Spinal cord (tissue), 10 donors: ENCODE data around the gene CYTIP. TPM values are rescaled to one million over a fixed set of nuclear protein-coding genes. Genes with fewer than 3 reads are reported as not detected.
"Not testable (repeated sequence)": the region's sequence is repeated elsewhere in the genome, so short reads cannot be mapped to it uniquely, and the experiment has no call there.

Experiments
- DNase-seq, 6 donors: peaks; one replicate each; pipeline versions ENCODE4 v3.0.0 to v3.0.0-alpha.2; 2013 to 2015; ENCODE audit warnings: low spot score in 6 of 6, low read depth in 4 of 6
- H3K27ac ChIP-seq: one replicate; pipeline ENCODE4 v1.5.1; 2013; ENCODE audit warnings: low read depth, low read length, control low read depth
- H3K27me3 ChIP-seq: one replicate; pipeline ENCODE4 v1.6.1; 2013; ENCODE audit warnings: low read length; ENCODE audit not compliant: control insufficient read depth, insufficient read depth
- H3K36me3 ChIP-seq: one replicate; pipeline ENCODE4 v1.6.1; 2013; ENCODE audit warnings: low read length; ENCODE audit not compliant: control insufficient read depth, insufficient read depth
- H3K4me1 ChIP-seq: one replicate; pipeline ENCODE4 v1.6.1; 2013; ENCODE audit warnings: low read length; ENCODE audit not compliant: control insufficient read depth, insufficient read depth
- H3K4me3 ChIP-seq: one replicate; pipeline ENCODE4 v1.5.1; 2013; ENCODE audit warnings: low read depth, low read length, control low read depth
- H3K9me3 ChIP-seq: one replicate; pipeline ENCODE4 v1.6.1; 2013; ENCODE audit warnings: low read length; ENCODE audit not compliant: control insufficient read depth, insufficient read depth
- WGBS: methylation state at CpG from one replicate; pipeline ENCODE4 v1.1.5; 2013; ENCODE audit warnings: missing lambda C conversion rate; ENCODE audit not compliant: insufficient coverage; 5-methylcytosine and 5-hydroxymethylcytosine counted together
- polyA plus RNA-seq, 2 donors: library from polyadenylated mRNA; unstranded; fragments of 120-200 nt; gene quantifications; one replicate each; pipeline ENCODE4 v1.2.1, GENCODE V29; 2013; ENCODE audit not compliant: insufficient read length in 2 of 2
- total RNA-seq, 2 donors: library from RNA; depleted of rRNA in 1 of 2; stranded (reverse); fragments of 120-200 nt in 1 of 2; fragments of >200 nt in 1 of 2; gene quantifications; one replicate each; pipeline versions ENCODE4 v1.2.3 to v1.2.4, GENCODE V29; 2013 to 2014
- donor health status: healthy.

CYTIP gene
- total and polyA plus RNA-seq, 4 donors: 0.54 to 5.9 (median 0.98) TPM

DNA sequence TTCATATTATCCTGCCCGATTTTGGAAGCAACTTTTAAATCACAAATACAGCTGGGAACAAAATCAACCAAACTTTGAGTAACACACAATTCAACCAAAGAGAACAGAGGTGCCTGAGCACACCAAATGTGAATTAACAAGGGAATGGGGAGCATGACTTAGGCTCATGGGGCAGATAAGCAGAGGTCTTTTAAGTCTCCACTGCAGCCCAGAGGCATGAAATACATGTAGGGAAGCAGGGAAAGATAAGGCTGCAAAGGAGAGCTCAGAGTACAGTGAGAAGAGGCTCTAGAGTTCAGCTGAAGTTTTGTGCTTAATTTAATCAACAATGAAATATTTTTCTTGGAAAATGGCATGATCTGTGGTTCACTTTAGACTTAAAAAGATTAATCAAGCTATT lies 49.0 kb downstream of the CYTIP start:
- Histone ChIP-seq H3K4me3 (no peak overlapping the region), H3K27me3 (no peaks in the 10 kb centered on the region), H3K27ac (no peak overlapping the region), H3K9me3 (no peaks in the 10 kb centered on the region), H3K36me3 (no peaks in the 10 kb centered on the region), H3K4me1 (no peaks in the 10 kb centered on the region)
- DNase-seq: no peak
- no CpG with 5 or more reads among the region's 1 CpG for WGBS

DNA sequence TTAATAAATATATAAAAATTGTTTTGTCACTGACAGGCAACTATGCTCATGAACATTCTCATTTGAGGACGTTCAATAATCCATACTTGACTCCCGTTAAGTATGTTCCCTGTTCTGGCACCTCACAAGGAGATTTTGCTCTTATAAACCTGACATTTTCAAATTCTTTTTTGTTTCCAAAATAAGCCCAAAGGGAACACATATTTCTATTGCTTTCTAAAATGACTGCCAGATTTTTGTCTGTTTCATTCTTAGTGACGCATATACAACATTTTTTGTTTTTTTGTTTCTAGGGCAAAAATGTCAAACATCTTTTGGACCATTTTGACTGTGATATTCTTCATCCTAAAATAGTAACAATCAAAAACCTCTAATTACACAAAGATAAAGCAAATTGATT lies 50.5 kb downstream of the CYTIP start:
- Histone ChIP-seq H3K4me3 (no peak overlapping the region), H3K27ac (no peak overlapping the region), H3K9me3 (no peaks in the 10 kb centered on the region), H3K36me3 (no peaks in the 10 kb centered on the region), H3K27me3 (no peaks in the 10 kb centered on the region), H3K4me1 (no peaks in the 10 kb centered on the region)
- DNase-seq: no peak
- WGBS: 92% methylated on average over 2 of the region's 3 CpGs

DNA sequence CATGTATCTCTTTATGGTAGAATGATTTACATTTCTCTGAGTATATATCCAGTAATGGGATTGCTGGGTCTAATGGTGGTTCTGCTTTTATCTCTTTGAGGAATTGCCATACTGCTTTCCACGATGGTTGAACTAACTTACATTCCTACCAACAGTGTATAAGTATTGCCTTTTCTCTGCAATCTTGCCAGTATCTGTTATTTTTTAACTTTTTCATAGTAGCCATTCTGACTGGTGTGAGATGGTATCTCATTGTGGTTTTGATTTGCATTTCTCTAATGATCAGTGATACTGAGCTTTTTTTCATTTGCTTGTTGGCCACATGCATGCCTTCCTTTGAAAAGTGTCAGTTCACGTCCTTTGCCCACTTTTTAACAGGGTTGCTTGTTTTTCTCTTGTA lies 55.1 kb downstream of the CYTIP start:
- no peak for DNase-seq
- H3K9me3 ChIP-seq: no peaks in the 10 kb centered on the region
- H3K4me3 ChIP-seq: no peak overlapping the region
- no peaks in the 10 kb centered on the region for H3K27me3 ChIP-seq
- no peaks in the 10 kb centered on the region for H3K4me1 ChIP-seq
- H3K36me3 ChIP-seq: no peaks in the 10 kb centered on the region
- H3K27ac ChIP-seq: no peak overlapping the region
- WGBS: no CpG with 5 or more reads among the region's 2 CpGs

DNA sequence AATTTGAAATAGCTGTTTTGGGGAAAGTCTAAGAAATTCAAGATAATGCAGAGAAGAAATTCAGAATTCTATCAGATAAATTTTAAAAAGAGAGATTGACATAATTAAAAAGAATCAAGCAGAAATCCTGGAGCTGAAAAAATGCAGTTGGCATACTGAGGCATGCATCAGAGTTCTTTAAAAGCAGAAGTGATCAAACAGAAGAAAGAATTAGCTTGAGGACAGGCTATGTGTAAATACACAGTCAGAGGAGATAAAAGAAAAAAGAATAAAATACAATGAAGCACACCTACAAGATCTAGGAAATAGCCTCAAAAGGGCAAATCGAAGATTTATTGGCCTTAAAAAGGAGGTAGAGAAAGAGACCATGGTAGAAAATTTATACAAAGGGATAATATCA lies 57.1 kb downstream of the CYTIP start:
- H3K27ac ChIP-seq: no peak overlapping the region
- H3K27me3 ChIP-seq: no peaks in the 10 kb centered on the region
- WGBS: no CpG with 5 or more reads among the region's 1 CpG
- H3K36me3 ChIP-seq: no peaks in the 10 kb centered on the region
- H3K4me3 ChIP-seq: no peak overlapping the region
- H3K9me3 ChIP-seq: no peaks in the 10 kb centered on the region
- no peaks in the 10 kb centered on the region for H3K4me1 ChIP-seq
- no peak for DNase-seq

DNA sequence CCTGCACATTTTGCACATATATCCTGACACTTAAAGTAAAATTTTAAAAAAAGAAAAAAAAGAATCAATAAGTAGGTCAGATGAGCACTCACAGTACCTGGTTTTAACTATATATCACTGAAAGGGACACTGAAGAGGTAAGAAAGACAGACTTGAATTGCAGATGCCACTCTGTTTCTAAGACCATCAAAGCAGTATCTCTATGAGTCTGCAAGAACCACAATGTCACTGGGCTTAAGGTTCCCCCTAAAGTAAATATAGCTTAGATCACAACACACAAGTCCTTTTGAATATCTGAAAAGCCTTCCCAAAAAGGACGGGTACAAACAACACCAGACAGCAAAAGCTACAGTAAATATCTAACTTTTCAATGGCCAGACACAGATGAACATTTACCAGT lies 57.6 kb downstream of the CYTIP start:
- Histone ChIP-seq H3K27ac (no peak overlapping the region), H3K36me3 (no peaks in the 10 kb centered on the region), H3K9me3 (no peaks in the 10 kb centered on the region), H3K27me3 (no peaks in the 10 kb centered on the region), H3K4me1 (no peaks in the 10 kb centered on the region), H3K4me3 (no peak overlapping the region)
- no CpG with 5 or more reads among the region's 1 CpG for WGBS
- DNase-seq: no peak

DNA sequence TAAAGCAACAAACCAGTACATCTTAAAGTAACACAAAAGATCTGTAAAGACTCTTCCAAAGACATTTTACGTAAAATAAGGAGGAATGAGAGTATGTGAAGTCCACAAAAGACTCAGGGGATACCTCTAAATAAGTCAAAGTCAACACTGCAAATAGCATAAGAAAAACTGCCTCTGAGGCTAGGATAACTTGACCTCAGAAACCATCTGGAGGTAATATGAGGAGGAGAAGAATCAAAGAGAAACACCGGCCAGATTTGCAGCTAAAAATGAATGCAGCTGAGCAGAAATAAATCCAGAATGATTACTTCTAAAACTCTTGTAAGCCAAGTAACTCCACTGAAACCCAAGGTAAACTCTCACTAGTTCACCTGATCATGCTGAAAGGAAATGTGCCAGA lies 66.0 kb downstream of the CYTIP start:
- WGBS: no CpG with 5 or more reads among the region's 2 CpGs
- no peaks in the 10 kb centered on the region for H3K27me3 ChIP-seq

DNA sequence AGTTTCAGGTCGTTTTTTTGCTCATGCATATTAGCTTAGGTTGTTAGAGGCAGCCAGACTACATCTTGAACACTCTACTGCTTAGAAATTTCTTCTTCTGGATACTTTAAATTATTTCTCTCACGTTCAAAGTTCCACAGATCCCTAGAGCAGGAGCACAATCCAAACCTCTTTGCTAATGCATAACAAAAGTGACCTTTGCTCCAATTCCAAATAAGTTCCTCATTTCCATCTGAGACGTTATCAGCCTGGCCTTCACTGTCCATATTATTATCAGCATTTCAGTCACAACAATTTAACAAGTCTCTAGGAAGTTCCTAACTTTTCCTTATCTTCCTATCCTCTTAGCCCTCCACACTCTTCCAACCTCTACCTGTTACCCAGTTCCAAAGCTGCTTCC lies 67.8 kb downstream of the CYTIP start:
- Histone ChIP-seq H3K4me1 (no peaks in the 10 kb centered on the region), H3K27me3 (no peaks in the 10 kb centered on the region), H3K4me3 (no peak overlapping the region), H3K27ac (no peak overlapping the region), H3K9me3 (peaks cover 10% of the 10 kb centered on the region), H3K36me3 (no peaks in the 10 kb centered on the region)
- WGBS: 68% methylated on average over 3 of the region's 3 CpGs
- no peak for DNase-seq

More for the DNA sequence above, 66.0 kb downstream of the CYTIP start:
- H3K4me3 ChIP-seq: no peak overlapping the region
- no peaks in the 10 kb centered on the region for H3K36me3 ChIP-seq
- peaks cover 10% of the 10 kb centered on the region for H3K9me3 ChIP-seq
- DNase-seq: peak in 1 of 6 donors; percentile 1
- no peaks in the 10 kb centered on the region for H3K4me1 ChIP-seq
- no peak overlapping the region for H3K27ac ChIP-seq

DNA sequence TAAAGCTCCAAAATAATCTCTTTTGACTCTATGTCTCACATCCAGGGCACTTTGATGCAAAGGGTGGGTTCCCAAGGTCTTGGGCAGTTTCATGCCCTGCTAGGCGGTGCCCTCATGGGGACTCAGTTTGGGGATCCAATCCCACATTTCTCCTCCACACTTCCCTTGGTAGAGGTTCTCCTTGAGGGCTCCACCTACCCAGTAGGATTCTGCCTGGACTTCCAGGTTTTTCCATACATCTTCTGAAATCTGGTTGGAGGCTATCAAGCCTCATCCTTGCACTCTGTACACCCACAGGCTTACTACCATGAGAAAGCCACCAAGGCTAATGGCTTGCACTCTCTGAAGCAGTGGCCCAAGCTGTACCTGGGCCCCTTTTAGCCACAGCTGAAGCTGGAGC lies 68.5 kb downstream of the CYTIP start:
- Histone ChIP-seq H3K4me3 (no peak overlapping the region), H3K27ac (no peak overlapping the region), H3K9me3 (peaks cover 10% of the 10 kb centered on the region), H3K36me3 (no peaks in the 10 kb centered on the region), H3K27me3 (no peaks in the 10 kb centered on the region), H3K4me1 (no peaks in the 10 kb centered on the region)
- DNase-seq: no peak
- 100% methylated on average over 1 of the region's 1 CpG for WGBS

DNA sequence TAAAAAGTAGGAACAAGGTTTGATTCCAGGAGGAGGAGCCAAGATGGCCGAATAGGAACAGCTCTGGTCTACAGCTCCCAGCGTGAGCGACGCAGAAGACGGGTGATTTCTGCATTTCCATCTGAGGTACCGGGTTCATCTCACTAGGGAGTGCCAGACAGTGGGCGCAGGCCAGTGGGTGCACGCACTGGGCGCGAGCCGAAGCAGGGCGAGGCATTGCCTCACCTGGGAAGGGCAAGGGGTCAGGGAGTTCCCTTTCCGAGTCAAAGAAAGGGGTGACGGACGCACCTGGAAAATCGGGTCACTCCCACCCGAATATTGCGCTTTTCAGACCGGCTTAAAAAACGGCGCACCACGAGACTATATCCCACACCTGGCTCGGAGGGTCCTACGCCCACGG lies 75.4 kb downstream of the CYTIP start:
- H3K9me3 ChIP-seq, H3K27me3 ChIP-seq, H3K27ac ChIP-seq, DNase-seq, H3K4me3 ChIP-seq, H3K36me3 ChIP-seq, H3K4me1 ChIP-seq: not testable (repeated sequence)
- 100% methylated on average over 5 of the region's 25 CpGs for WGBS

DNA sequence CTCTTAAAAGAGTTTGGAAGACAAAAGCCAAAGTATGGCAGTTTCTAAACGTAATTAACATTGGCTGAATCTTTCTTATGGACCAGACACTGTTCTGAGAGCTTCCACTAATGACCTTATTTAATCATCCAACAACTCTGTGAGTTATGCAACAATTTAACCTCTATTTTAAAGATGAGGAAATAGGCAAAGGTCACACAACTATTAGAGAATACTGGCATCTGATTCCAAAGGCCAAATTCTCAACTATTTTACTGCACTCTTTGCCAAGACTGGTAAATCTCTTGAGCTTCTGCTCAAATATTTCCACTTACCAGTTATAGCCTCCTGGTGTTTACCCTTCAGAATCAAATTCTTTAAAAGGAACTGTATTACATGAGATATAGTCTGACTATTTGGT lies 76.2 kb downstream of the CYTIP start:
- no peaks in the 10 kb centered on the region for H3K36me3 ChIP-seq
- no peak overlapping the region for H3K4me3 ChIP-seq
- no CpG with 5 or more reads among the region's 1 CpG for WGBS

More for the DNA sequence above, 76.2 kb downstream of the CYTIP start:
- Histone ChIP-seq H3K4me1 (no peaks in the 10 kb centered on the region), H3K9me3 (no peaks in the 10 kb centered on the region), H3K27me3 (no peaks in the 10 kb centered on the region), H3K27ac (no peak overlapping the region)
- DNase-seq: no peak
